Measurements from ENCODE around the gene PTPRM.

Gene PTPRM

GRCh38 chr18:7899078-7899477 lies 332.0 kb downstream of the PTPRM start:
- DNase-seq (ENCODE audit: low spot score), result no peak

DNA sequence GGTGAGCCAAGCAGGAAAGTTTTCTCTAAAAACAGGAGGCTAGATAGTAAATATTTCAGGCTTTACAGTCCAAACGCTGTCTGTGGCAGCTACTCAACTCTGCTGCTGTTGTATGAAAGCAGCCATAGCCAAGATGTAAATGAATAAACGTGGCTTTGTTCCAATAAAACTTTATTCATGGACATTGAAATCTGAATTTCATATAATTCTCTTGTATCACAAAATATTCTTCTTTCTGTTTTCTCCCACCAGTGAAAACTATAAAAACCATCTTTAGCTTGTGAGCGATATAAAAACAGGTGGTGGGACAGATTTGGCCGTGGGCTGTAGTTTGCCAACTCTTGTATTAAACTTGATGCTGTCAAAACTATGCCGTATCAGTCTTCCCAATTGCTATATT lies 333.0 kb downstream of the PTPRM start:
- no peak for DNase-seq (ENCODE audit: low spot score)

DNA sequence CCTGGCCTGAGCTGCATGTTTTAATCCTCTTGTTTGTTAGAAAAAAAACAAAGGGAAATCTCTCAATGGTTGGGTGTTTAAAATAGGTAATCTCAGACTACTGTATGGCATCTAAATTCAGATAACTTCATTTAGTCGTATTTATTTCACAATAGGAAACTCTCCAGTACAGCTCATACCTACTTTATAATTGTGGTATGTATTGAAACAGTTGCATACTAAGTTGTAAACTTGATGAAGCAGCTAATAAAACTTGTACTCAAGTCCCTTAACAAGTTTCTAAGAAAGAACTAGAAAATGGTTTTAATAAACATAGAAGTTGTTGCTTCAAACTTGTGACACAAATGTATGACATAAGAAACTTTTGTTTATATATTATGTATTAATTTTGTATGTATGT lies 334.5 kb downstream of the PTPRM start:
- DNase-seq (ENCODE audit: low spot score), result no peak

DNA sequence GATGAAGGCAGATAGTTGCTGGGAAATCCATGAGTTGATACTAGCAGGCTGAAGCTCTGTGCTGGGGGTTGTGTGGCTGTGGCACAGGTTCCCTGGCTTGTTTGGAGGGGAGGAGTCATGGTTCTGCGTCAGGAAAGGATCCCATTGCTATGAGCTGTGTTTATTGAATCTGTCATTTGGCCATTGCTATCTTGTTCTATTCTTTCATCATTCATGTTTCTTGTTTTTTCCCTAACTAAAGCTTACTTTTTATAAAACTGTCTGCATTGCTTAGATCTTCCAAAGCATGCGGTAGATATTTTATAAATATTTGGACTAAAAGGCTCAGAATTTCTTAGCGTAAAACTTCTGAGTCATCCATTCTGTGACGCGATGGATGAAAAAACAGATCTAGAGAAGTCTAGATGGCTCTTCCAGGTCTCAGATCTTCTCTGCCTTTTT lies 335.3 kb downstream of the PTPRM start:
- DNase-seq (ENCODE audit: low spot score), result no peak

DNA sequence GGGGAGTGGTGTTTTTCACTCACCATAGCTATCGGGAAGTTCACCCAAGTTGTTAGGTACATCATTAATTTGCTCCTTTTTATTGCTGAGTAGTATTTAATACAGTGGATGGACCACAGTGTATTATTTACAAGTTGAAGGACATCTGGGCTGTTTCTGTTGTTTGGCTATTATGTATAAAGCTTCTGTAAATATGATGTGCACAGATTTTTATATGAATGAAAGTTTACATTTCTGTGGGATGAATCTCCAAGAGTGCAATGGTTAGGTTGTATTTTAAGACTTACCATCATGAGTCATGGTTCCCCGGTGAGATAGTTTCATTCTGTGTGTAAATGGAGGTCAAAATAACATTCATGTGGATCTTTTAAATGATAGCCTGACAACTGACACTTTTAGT lies 337.4 kb downstream of the PTPRM start:
- DNase-seq (ENCODE audit: low spot score), result no peak

GRCh38 chr18:7908681-7909299 lies 341.7 kb downstream of the PTPRM start:
- DNase-seq (ENCODE audit: low spot score), result no peak

DNA sequence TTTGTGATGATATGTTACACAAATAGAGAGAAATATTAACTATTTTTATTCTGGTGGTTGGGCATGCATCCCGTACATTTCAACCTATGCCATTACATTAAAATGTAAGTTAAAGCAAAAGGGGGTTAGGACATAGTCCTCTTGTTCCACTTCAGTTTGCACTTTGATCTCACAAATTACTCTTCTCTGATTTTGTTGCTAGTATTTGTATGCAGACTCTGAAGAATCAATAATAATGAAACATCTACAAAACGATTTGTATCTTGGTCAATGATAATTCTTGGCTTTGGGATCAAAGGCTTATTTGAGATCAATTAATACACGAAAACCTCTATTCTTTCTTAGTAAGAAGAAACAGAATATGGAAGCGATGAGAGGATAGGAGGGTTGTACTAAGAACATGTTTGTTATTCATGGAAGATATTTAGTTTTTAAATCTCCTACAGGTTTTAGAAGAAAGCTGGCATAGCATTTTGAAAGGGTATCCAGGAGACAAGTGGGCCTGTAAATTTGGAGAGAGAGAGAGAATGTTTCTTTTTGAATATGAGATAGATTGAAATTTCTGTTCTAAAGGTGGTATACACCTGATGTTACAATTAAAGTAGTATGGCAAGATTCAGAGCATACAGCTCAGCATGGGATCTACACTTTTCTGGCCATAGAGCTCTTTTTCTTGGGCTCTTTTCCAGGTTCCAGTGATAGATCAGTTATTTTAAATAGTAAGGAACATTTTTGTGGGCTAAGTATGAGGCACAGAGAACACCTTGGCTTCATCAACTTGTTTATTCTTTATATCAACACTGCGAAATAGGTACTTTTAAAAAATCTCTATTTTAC lies 347.9 kb downstream of the PTPRM start:
- no peak for DNase-seq (ENCODE audit: low spot score)

GRCh38 chr18:7918701-7919100 lies 351.6 kb downstream of the PTPRM start:
- DNase-seq (ENCODE audit: low spot score), result no peak

DNA sequence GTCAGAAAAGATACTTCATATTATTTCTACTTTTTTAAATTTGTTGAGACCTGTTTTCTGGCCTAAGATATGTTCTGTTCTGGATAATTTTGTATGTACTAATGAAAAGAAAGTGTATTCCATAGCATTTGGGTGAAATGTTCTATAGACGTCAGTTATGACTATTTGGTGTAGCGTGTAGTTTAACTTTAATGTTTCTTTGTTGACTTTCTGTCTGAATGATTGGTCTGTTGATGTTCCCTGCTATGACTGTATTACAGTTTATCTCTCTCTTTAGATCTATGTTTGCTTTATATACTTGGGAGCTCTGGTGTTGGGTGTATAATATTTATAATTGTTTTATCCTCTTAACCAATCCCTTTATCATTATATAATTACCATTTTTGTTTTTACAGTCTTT lies 352.4 kb downstream of the PTPRM start:
- DNase-seq (ENCODE audit: low spot score), result no peak

GRCh38 chr18:7921938-7922587 lies 354.9 kb downstream of the PTPRM start:
- peak; percentile 33 for DNase-seq (ENCODE audit: low spot score)

- no peak for DNase-seq (ENCODE audit: low spot score)
Measured at GRCh38 chr18:7923105-7923504, 356.0 kb downstream of the PTPRM start.

DNA sequence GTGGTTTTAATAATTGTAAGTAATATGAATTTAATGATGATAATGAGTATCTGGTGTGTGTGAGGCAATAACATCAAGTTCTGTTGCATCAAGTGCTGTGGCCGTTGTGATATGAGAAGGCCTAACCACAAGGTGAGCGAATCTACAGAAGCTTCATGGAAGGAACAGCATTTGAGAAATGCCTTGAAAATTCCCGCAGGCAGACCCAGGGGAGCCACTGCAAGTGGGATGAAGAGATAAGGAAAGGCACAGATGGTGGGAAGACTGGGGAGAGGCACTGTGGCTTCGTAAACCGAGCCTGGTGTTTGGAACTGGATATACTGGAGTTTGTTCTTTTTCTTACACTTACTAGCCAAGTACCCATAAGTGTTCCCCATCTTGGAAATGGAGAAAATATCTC lies 357.5 kb downstream of the PTPRM start:
- no peak for DNase-seq (ENCODE audit: low spot score)

- DNase-seq (ENCODE audit: low spot score), result no peak
Measured at GRCh38 chr18:7926526-7926925, 359.4 kb downstream of the PTPRM start.

DNA sequence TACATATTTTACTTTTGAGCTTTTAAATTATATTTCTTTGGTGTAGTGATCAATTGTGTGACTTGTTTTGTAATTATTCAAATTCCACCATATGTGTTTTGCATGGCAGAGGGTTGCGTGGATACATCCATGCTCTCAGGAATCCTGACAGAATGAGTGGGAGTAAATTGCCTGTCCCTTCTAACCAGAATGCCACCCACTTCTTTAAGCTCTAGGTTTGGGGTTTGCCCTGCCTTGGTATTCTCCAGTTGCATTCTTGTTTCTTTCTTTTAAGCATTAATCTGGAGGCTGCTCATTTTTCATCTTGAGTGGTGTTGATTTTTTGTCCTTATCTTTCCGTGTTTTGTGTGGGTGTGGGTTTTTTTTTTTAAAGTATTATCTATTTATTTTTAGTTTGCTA lies 360.0 kb downstream of the PTPRM start:
- no peak for DNase-seq (ENCODE audit: low spot score)

GRCh38 chr18:7931763-7932162 lies 364.6 kb downstream of the PTPRM start:
- DNase-seq (ENCODE audit: low spot score), result no peak

DNA sequence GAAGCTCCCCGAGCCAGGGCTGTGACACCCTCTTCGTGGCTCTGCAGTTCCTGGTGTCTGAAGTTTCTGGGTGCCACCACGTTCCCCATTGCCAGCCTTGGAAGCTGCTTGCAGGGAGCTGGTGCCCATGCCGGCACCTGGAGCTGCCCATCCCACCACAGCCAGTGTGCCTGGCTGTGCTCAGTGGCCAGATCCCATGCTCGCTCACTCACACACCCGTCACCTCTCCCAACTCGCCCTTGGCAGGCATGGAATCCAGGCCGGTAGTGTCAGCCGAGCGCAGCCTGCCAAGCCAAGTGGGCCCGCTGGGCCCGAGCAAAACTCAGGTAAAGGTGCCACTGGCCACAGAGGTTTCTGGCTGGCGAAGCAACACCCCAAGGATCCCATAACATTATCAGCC lies 370.2 kb downstream of the PTPRM start:
- no peak for DNase-seq (ENCODE audit: low spot score)

- no peak for DNase-seq (ENCODE audit: low spot score)
Measured at GRCh38 chr18:7939521-7939920, 372.4 kb downstream of the PTPRM start.

GRCh38 chr18:7940379-7940778 lies 373.3 kb downstream of the PTPRM start:
- DNase-seq (ENCODE audit: low spot score), result no peak

- DNase-seq (ENCODE audit: low spot score), result no peak
Measured at GRCh38 chr18:7940971-7941370, 373.9 kb downstream of the PTPRM start.

DNA sequence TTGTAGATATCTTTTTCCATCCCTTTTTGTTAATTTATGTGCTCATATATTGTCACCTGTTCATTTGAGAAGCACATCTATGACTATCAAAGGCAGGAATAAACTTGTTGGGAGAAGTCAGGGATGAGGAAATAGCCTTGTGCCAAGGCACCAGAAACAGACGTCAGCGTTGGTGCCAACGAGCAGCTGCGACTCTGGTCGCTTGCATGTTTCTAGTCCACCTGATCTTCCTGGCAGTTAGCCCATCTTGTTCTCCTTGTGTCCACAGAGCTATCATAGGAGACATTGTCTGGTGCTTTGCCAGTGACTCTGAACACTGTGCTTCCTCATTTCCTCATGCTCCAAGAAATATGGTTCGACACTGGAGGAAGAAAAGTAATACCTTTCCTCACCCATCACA lies 374.4 kb downstream of the PTPRM start:
- DNase-seq (ENCODE audit: low spot score), result no peak

- peak; percentile 49 for DNase-seq (ENCODE audit: low spot score)
Measured at GRCh38 chr18:7945882-7946281, 378.8 kb downstream of the PTPRM start.

DNA sequence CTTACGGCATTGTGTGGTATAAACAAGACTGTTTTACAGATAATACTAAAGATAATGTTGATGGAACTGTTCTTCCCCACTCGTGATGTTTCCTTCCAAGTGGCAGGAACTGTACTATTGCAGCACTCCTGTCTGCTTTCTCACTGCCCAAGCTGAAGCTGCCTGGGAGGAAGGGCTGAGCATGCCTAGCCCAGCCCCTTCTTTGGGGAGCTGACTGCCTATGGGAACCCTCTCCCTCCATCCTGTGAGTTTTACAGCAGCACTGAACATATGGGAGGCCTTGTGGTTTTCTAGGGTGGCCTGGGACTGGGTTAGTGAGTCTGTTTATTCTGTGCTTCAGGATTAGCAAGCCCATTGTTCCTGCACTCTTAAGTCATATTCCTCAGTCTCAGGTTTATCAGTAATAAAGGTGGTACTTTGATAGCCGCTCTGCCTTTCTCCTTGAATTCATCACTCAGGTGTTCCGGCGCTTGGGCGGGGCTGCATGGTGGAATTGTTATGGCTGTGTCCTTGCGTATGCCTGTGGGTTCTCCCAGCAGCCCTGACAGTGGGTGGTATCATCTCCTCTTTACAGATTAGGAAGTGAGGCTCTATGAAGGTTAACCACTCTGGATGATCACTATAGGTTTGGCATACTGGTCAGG lies 379.7 kb downstream of the PTPRM start:
- no peak for DNase-seq (ENCODE audit: low spot score)
